ENCODE results near the gene OASL.

DNA sequence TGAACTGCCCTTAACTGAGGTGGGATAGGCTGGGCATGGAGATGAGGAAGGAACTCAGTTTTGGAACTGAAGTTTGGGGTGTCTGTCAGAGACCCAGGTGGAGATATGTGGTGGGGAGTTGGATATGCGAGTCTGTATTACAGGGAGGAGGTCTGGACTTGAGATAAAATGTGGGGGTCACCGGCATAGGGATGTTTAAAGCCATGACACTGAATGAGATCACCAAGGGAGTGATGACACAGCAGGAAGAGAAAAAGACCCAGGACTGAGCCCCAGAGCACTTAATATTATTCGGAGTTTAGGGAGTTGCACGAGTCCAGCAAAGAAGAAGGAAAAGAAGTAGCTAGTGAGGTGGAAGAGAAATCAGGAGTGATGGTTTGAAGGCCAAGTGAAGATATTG is 4.0 kb upstream of the OASL start:
- TF ChIP-seq ZNF423 (tag by site-specific recombination; IDR thresholded peaks at IDR 0.05) (no peak), ZSCAN30 (tag by site-specific recombination; IDR thresholded peaks at IDR 0.05) (no peak), ZNF585B (tag by site-specific recombination; IDR thresholded peaks at IDR 0.05) (no peak), SETDB1 (IDR thresholded peaks at IDR 0.05; ENCODE audit: insufficient read length, low read length) (no peak)
- TF ChIP-seq, protein P1, sequence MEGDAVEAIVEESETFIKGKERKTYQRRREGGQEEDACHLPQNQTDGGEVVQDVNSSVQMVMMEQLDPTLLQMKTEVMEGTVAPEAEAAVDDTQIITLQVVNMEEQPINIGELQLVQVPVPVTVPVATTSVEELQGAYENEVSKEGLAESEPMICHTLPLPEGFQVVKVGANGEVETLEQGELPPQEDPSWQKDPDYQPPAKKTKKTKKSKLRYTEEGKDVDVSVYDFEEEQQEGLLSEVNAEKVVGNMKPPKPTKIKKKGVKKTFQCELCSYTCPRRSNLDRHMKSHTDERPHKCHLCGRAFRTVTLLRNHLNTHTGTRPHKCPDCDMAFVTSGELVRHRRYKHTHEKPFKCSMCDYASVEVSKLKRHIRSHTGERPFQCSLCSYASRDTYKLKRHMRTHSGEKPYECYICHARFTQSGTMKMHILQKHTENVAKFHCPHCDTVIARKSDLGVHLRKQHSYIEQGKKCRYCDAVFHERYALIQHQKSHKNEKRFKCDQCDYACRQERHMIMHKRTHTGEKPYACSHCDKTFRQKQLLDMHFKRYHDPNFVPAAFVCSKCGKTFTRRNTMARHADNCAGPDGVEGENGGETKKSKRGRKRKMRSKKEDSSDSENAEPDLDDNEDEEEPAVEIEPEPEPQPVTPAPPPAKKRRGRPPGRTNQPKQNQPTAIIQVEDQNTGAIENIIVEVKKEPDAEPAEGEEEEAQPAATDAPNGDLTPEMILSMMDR (tag by site-specific recombination; IDR thresholded peaks at IDR 0.05): no peak
- TF ChIP-seq, protein P2, sequence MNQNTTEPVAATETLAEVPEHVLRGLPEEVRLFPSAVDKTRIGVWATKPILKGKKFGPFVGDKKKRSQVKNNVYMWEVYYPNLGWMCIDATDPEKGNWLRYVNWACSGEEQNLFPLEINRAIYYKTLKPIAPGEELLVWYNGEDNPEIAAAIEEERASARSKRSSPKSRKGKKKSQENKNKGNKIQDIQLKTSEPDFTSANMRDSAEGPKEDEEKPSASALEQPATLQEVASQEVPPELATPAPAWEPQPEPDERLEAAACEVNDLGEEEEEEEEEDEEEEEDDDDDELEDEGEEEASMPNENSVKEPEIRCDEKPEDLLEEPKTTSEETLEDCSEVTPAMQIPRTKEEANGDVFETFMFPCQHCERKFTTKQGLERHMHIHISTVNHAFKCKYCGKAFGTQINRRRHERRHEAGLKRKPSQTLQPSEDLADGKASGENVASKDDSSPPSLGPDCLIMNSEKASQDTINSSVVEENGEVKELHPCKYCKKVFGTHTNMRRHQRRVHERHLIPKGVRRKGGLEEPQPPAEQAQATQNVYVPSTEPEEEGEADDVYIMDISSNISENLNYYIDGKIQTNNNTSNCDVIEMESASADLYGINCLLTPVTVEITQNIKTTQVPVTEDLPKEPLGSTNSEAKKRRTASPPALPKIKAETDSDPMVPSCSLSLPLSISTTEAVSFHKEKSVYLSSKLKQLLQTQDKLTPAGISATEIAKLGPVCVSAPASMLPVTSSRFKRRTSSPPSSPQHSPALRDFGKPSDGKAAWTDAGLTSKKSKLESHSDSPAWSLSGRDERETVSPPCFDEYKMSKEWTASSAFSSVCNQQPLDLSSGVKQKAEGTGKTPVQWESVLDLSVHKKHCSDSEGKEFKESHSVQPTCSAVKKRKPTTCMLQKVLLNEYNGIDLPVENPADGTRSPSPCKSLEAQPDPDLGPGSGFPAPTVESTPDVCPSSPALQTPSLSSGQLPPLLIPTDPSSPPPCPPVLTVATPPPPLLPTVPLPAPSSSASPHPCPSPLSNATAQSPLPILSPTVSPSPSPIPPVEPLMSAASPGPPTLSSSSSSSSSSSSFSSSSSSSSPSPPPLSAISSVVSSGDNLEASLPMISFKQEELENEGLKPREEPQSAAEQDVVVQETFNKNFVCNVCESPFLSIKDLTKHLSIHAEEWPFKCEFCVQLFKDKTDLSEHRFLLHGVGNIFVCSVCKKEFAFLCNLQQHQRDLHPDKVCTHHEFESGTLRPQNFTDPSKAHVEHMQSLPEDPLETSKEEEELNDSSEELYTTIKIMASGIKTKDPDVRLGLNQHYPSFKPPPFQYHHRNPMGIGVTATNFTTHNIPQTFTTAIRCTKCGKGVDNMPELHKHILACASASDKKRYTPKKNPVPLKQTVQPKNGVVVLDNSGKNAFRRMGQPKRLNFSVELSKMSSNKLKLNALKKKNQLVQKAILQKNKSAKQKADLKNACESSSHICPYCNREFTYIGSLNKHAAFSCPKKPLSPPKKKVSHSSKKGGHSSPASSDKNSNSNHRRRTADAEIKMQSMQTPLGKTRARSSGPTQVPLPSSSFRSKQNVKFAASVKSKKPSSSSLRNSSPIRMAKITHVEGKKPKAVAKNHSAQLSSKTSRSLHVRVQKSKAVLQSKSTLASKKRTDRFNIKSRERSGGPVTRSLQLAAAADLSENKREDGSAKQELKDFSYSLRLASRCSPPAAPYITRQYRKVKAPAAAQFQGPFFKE (tag by site-specific recombination; IDR thresholded peaks at IDR 0.05; ENCODE audit: borderline replicate concordance): no peak

Measured in HEK293 (cell line).